ENCODE results near the gene IFI44L.

DNA sequence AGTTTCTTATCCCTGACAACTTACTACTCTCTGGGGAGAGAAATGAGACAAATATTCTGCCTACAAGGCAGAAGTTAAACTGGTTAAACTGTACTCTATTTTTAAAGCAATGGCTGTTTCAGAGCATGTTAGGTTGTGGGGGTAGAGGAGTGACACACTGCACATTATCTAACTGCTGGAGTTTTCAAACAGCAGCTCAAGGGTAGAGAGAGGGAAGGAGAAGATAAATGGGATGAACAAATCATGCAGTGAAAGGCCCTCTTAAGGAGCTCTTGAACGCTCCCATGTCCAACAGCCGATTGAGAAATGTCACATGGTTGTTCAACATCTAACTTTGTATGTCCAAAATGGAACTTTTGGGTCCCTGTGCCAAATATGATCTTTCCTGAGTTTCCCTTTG lies 14.0 kb upstream of the IFI44L start:
- TF ChIP-seq POLR2A (IDR thresholded peaks at IDR 0.05) = no peak
- TF ChIP-seq, protein P1, sequence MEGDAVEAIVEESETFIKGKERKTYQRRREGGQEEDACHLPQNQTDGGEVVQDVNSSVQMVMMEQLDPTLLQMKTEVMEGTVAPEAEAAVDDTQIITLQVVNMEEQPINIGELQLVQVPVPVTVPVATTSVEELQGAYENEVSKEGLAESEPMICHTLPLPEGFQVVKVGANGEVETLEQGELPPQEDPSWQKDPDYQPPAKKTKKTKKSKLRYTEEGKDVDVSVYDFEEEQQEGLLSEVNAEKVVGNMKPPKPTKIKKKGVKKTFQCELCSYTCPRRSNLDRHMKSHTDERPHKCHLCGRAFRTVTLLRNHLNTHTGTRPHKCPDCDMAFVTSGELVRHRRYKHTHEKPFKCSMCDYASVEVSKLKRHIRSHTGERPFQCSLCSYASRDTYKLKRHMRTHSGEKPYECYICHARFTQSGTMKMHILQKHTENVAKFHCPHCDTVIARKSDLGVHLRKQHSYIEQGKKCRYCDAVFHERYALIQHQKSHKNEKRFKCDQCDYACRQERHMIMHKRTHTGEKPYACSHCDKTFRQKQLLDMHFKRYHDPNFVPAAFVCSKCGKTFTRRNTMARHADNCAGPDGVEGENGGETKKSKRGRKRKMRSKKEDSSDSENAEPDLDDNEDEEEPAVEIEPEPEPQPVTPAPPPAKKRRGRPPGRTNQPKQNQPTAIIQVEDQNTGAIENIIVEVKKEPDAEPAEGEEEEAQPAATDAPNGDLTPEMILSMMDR (IDR thresholded peaks at IDR 0.05) = no peak
